Left ventricle myocardium superior (tissue), 1 donor: ENCODE results near the gene SPEM2. TPM values are rescaled to one million over a fixed set of nuclear protein-coding genes. Genes with fewer than 3 reads are reported as not detected.
A peak's percentile ranks its signal among the peaks of the same experiment; 100 is the strongest.

Source experiments
- ATAC-seq: fragments of 200-7000 bp; cut with Tn5 transposase; one replicate; pipeline ENCODE4 v1.9.1; 2020; ENCODE audit warnings: mild to moderate bottlenecking, moderate library complexity
- DNase-seq: peaks from one replicate; pipeline ENCODE4 v3.0.0-alpha.2; 2020
- intact Hi-C: fragments of 100-400 bp; cut with micrococcal nuclease; formaldehyde crosslinking; loops from one replicate; pipeline ENCODE4 v1.11.0; 2022
- long read RNA-seq: library from polyadenylated mRNA; unstranded; transcript quantifications from one replicate; pipeline ENCODE4 v2.0.0, GENCODE V29; 2021
- total RNA-seq: library from RNA; stranded (reverse); fragmentation: NEBNext Ultra II Directional; extraction: Animal tissue kit (Norgen Biotek cat#: 25700); gene quantifications from one replicate; pipeline ENCODE4 v1.2.1, GENCODE V29; 2021
- donor health status: DM: no; HTN: yes; CAD: no; lungs with severe emphysema.

Gene SPEM2
- total RNA-seq, result not detected
- long read RNA-seq, result 0 reads

GRCh38 chr17:7425316-7425715, at the start of gene SPEM2:
SPEM2 (plus strand) TSS chr17:7425616; CDS start chr17:7425689, 73 bp downstream.
- DNase-seq, result no peak
- intact Hi-C loops, result no loop called here
- no peak for ATAC-seq

- ATAC-seq (no peak), DNase-seq (no peak)
- intact Hi-C loops, result no loop called here
Observed at GRCh38 chr17:7379134-7379533, 46.3 kb upstream of the SPEM2 start.

- intact Hi-C loops, result no loop called here
- peak; percentile 80 for DNase-seq
- peak; percentile 87 for ATAC-seq
Observed at GRCh38 chr17:7380321-7380720, 45.1 kb upstream of the SPEM2 start.

- intact Hi-C loops, result no loop called here
- ATAC-seq (peak; percentile 73), DNase-seq (peak; percentile 74)
Observed at GRCh38 chr17:7380855-7381683, 44.3 kb upstream of the SPEM2 start, which contains the start of gene TNK1. TNK1 (plus strand) TSS chr17:7381089; CDS start chr17:7382927, 1,838 bp downstream.

GRCh38 chr17:7382901-7383300, 42.5 kb upstream of the SPEM2 start:
- DNase-seq (no peak), ATAC-seq (no peak)
- intact Hi-C loops, result no loop called here

GRCh38 chr17:7383371-7383741, 42.1 kb upstream of the SPEM2 start:
- no peak for ATAC-seq
- intact Hi-C loops, result no loop called here
- DNase-seq, result no peak

GRCh38 chr17:7383742-7384488, 41.5 kb upstream of the SPEM2 start:
- peak; percentile 68 for DNase-seq
- peak; percentile 57 for ATAC-seq
- intact Hi-C loops, result no loop called here

GRCh38 chr17:7384489-7385081, 40.8 kb upstream of the SPEM2 start:
- ATAC-seq (no peak), DNase-seq (no peak)
- intact Hi-C loops, result no loop called here

GRCh38 chr17:7388856-7389255, 36.6 kb upstream of the SPEM2 start:
- intact Hi-C loops, result no loop called here
- ATAC-seq, result no peak
- DNase-seq, result no peak

GRCh38 chr17:7389924-7390910, 35.2 kb upstream of the SPEM2 start:
- intact Hi-C loops, result no loop called here
- ATAC-seq, result no peak
- no peak for DNase-seq

GRCh38 chr17:7391307-7391706, 34.1 kb upstream of the SPEM2 start:
- intact Hi-C loops, result no loop called here
- DNase-seq, result no peak
- no peak for ATAC-seq

GRCh38 chr17:7392696-7393612, 32.5 kb upstream of the SPEM2 start:
- ATAC-seq, result no peak
- intact Hi-C loops, result no loop called here
- no peak for DNase-seq

GRCh38 chr17:7393613-7394451, 31.6 kb upstream of the SPEM2 start:
- intact Hi-C loops, result no loop called here
- ATAC-seq (peak; percentile 21), DNase-seq (no peak)

GRCh38 chr17:7394452-7395191, 30.8 kb upstream of the SPEM2 start, which contains the start of gene PLSCR3:
PLSCR3 (minus strand) TSS chr17:7394525; CDS start chr17:7394110, 415 bp downstream.
- DNase-seq, result peak; percentile 95
- peak; percentile 96 for ATAC-seq
- intact Hi-C loops, result no loop called here

- no peak for ATAC-seq
Observed at GRCh38 chr17:7396147-7396546, 29.3 kb upstream of the SPEM2 start.

GRCh38 chr17:7398612-7399011, 26.8 kb upstream of the SPEM2 start:
- no peak for ATAC-seq
- intact Hi-C loops, result no loop called here

More at GRCh38 chr17:7396147-7396546, 29.3 kb upstream of the SPEM2 start:
- no peak for DNase-seq
- intact Hi-C loops, result no loop called here

More at GRCh38 chr17:7398612-7399011, 26.8 kb upstream of the SPEM2 start:
- no peak for DNase-seq
